A549 (cell line): Measurements from ENCODE around the gene CFAP46.

Experiments used
- BHLHE40 ChIP-seq: IDR thresholded peaks from 2 replicates; pipeline ENCODE4 v1.6.1; 2012; ENCODE audit warnings: low read depth, low read length, inconsistent platforms
- CHD2 ChIP-seq: fragments of 150-350 bp; IDR thresholded peaks from 2 replicates; pipeline ENCODE4 v1.6.1; 2014; ENCODE audit warnings: low read length; ENCODE audit not compliant: partially characterized antibody
- ELK1 ChIP-seq: fragments of 150-350 bp; IDR thresholded peaks from 2 replicates; pipeline ENCODE4 v1.6.1; 2014; ENCODE audit warnings: low read depth, mild to moderate bottlenecking, low read length
- EP300 ChIP-seq, 2 experiments: fragments of >200 bp; sonication (Bioruptor Twin); formaldehyde crosslinking; IDR thresholded peaks; 2 replicates in 1 of 2; 3 replicates in 1 of 2; pipeline ENCODE4 v1.6.1; 2016 to 2017
- ESRRA ChIP-seq: fragments of 150-350 bp; IDR thresholded peaks from 2 replicates; pipeline ENCODE4 v1.6.1; 2014; ENCODE audit warnings: mild to moderate bottlenecking, low read length, borderline replicate concordance
- HMGXB4 ChIP-seq: fragments of 250-450 bp; sonication (Bioruptor Pico); IDR thresholded peaks from 2 replicates; pipeline ENCODE4 v1.5.0; 2021; ENCODE audit warnings: mild to moderate bottlenecking, moderate library complexity, borderline replicate concordance
- POLR2A ChIP-seq: IDR thresholded peaks from 2 replicates; pipeline ENCODE4 v1.6.1; 2012; ENCODE audit warnings: mild to moderate bottlenecking, low read length
- TF ChIP-seq, protein P1 (sequence below): fragments of >200 bp; sonication (Bioruptor Twin); formaldehyde crosslinking; IDR thresholded peaks from 3 replicates; pipeline ENCODE4 v1.5.1; 2016
- TF ChIP-seq, protein P2 (sequence below): IDR thresholded peaks from 2 replicates; pipeline ENCODE4 v1.6.1; 2012

DNA sequence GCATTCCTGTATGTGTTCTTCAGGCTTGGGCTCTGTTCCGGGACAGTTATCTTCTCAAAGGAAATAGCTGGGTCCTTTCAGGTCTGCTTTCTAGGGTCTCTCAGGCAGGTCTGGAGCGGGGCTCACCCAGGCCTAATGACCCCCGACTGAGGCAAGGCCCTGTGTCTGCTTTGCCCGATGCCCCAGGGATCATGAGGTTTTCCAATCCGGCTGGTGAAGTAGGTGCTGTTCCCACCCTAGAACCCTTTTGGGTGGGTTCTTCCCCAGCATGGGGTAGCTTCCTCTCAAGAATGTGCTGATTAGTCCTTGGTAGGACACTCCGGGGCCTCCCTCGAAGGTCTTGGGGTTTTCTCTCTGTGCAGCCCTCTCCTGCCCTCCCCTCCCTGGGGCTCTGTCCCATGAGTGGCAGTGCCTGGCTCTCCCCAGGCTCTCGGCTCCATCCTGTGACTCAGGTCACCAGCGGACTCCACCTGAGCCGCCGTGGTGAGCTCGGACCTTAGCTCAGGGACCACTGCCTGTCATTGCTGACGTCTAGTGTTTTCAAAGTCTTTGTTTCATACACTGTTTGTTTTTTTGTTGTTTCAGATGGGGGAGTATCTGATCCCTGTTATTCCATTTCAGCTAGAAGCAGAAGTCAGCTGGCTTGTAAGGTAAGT lies 85.4 kb downstream of the CFAP46 start:
- no peak for TF ChIP-seq EP300 (IDR thresholded peaks at IDR 0.05)
- TF ChIP-seq, protein P1, sequence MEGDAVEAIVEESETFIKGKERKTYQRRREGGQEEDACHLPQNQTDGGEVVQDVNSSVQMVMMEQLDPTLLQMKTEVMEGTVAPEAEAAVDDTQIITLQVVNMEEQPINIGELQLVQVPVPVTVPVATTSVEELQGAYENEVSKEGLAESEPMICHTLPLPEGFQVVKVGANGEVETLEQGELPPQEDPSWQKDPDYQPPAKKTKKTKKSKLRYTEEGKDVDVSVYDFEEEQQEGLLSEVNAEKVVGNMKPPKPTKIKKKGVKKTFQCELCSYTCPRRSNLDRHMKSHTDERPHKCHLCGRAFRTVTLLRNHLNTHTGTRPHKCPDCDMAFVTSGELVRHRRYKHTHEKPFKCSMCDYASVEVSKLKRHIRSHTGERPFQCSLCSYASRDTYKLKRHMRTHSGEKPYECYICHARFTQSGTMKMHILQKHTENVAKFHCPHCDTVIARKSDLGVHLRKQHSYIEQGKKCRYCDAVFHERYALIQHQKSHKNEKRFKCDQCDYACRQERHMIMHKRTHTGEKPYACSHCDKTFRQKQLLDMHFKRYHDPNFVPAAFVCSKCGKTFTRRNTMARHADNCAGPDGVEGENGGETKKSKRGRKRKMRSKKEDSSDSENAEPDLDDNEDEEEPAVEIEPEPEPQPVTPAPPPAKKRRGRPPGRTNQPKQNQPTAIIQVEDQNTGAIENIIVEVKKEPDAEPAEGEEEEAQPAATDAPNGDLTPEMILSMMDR, result no peak
- no peak for TF ChIP-seq ESRRA
- TF ChIP-seq HMGXB4 (CRISPR knock-in tag), result no peak
- TF ChIP-seq POLR2A, result no peak
- TF ChIP-seq ELK1, result no peak
- TF ChIP-seq, protein P2, sequence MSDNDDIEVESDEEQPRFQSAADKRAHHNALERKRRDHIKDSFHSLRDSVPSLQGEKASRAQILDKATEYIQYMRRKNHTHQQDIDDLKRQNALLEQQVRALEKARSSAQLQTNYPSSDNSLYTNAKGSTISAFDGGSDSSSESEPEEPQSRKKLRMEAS, result no peak
- no peak for TF ChIP-seq CHD2
- TF ChIP-seq BHLHE40, result no peak
